Measurements from ENCODE around the gene PTPRQ. TPM values are rescaled to one million over a fixed set of nuclear protein-coding genes. Genes with fewer than 3 reads are reported as not detected.

PTPRQ gene
- total RNA-seq, 1 experiment from 2014 or later = not detected

GRCh38 chr12:80422550-80422949 lies 21.5 kb upstream of the PTPRQ start:
- Mint-ChIP-seq H3K27me3 (ENCODE audit: insufficient read depth, unreplicated experiment) (peaks cover 6% of the 10 kb centered on the region), H3K4me3 (ENCODE audit: unreplicated experiment) (no peak overlapping the region), H3K36me3 (ENCODE audit: insufficient read depth, unreplicated experiment) (no peaks in the 10 kb centered on the region), H3K27ac (ENCODE audit: unreplicated experiment) (no peak overlapping the region), H3K9me3 (ENCODE audit: unreplicated experiment) (no peaks in the 10 kb centered on the region), H3K4me1 (ENCODE audit: low read depth, unreplicated experiment) (no peaks in the 10 kb centered on the region)
- no TSS peak for BruUV-seq (replicated peaks)
- CTCF ChIA-PET = no interaction called here
- no peak for DNase-seq
- Histone ChIP-seq H3K27me3 (replicated peaks; ENCODE audit: control insufficient read depth, insufficient read depth, low read length) (no peaks in the 10 kb centered on the region), H3K36me3 (ENCODE audit: control insufficient read depth, insufficient read depth, low read length) (no peaks in the 10 kb centered on the region), H3K4me3 (ENCODE audit: low read depth, low read length) (no peak overlapping the region), H3K4me1 (no peaks in the 10 kb centered on the region), H3K9me3 (no peaks in the 10 kb centered on the region)
- TF ChIP-seq, protein P1, sequence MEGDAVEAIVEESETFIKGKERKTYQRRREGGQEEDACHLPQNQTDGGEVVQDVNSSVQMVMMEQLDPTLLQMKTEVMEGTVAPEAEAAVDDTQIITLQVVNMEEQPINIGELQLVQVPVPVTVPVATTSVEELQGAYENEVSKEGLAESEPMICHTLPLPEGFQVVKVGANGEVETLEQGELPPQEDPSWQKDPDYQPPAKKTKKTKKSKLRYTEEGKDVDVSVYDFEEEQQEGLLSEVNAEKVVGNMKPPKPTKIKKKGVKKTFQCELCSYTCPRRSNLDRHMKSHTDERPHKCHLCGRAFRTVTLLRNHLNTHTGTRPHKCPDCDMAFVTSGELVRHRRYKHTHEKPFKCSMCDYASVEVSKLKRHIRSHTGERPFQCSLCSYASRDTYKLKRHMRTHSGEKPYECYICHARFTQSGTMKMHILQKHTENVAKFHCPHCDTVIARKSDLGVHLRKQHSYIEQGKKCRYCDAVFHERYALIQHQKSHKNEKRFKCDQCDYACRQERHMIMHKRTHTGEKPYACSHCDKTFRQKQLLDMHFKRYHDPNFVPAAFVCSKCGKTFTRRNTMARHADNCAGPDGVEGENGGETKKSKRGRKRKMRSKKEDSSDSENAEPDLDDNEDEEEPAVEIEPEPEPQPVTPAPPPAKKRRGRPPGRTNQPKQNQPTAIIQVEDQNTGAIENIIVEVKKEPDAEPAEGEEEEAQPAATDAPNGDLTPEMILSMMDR (IDR thresholded peaks at IDR 0.05; ENCODE audit: insufficient read depth in 1 of 2, low read depth in 1 of 2, low read length in 1 of 2, severe bottlenecking in 1 of 2, unreplicated experiment in 1 of 2) = no peak
- intact Hi-C loops (cut with micrococcal nuclease; ENCODE audit: unreplicated experiment) = no loop called here
- POLR2A ChIA-PET = no interaction called here

- H3K9me3 Mint-ChIP-seq (ENCODE audit: unreplicated experiment) = no peaks in the 10 kb centered on the region
- intact Hi-C loops (cut with micrococcal nuclease; ENCODE audit: unreplicated experiment) = no loop called here
- H3K36me3 Mint-ChIP-seq (ENCODE audit: insufficient read depth, unreplicated experiment) = no peaks in the 10 kb centered on the region
- TF ChIP-seq, protein P1 (IDR thresholded peaks at IDR 0.05; ENCODE audit: insufficient read depth in 1 of 2, low read depth in 1 of 2, low read length in 1 of 2, severe bottlenecking in 1 of 2, unreplicated experiment in 1 of 2) = no peak
- no peaks in the 10 kb centered on the region for H3K4me1 Mint-ChIP-seq (ENCODE audit: low read depth, unreplicated experiment)
- no peak for DNase-seq
- POLR2A ChIA-PET = no interaction called here
- no peak overlapping the region for H3K4me3 ChIP-seq (ENCODE audit: low read depth, low read length)
- H3K27ac Mint-ChIP-seq (ENCODE audit: unreplicated experiment) = no peak overlapping the region
- H3K4me3 Mint-ChIP-seq (ENCODE audit: unreplicated experiment) = no peak overlapping the region
- no TSS peak for BruUV-seq (replicated peaks)
- H3K9me3 ChIP-seq = no peaks in the 10 kb centered on the region
- H3K27me3 ChIP-seq (replicated peaks; ENCODE audit: control insufficient read depth, insufficient read depth, low read length) = no peaks in the 10 kb centered on the region
- H3K27me3 Mint-ChIP-seq (ENCODE audit: insufficient read depth, unreplicated experiment) = peaks cover 4% of the 10 kb centered on the region
- H3K4me1 ChIP-seq = no peaks in the 10 kb centered on the region
- CTCF ChIA-PET = no interaction called here
- H3K36me3 ChIP-seq (ENCODE audit: control insufficient read depth, insufficient read depth, low read length) = no peaks in the 10 kb centered on the region
Measured at GRCh38 chr12:80432061-80432460, 12.0 kb upstream of the PTPRQ start.

DNA sequence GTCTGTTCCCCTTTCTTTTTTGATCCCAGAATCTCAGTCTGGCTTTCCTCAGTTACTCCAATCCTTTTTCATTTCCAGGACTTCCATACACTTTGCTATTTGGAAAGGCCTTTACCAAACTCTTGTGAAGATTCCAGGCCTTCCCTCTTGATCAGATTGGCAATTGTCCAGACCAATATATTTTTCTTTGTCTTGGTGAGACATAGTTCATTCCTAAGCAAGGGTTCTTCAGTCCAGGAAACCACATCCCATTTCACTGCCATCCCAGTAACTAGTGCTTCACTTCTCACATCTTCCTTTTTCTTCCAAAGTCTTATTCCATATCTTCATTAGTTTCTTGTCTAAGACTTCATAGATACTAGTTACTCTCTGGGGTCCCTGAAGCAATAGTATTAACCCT lies 2.1 kb upstream of the PTPRQ start:
- H3K27me3 ChIP-seq (replicated peaks; ENCODE audit: control insufficient read depth, insufficient read depth, low read length) = no peaks in the 10 kb centered on the region
- intact Hi-C loops (cut with micrococcal nuclease; ENCODE audit: unreplicated experiment) = loop anchor here (2.0 kb wide), 1 partner anchor 29 kb away; no protein-coding TSS in a partner anchor
- no peak overlapping the region for H3K4me3 ChIP-seq (ENCODE audit: low read depth, low read length)
- Mint-ChIP-seq H3K27me3 (ENCODE audit: insufficient read depth, unreplicated experiment) (peaks cover 3% of the 10 kb centered on the region), H3K36me3 (ENCODE audit: insufficient read depth, unreplicated experiment) (no peaks in the 10 kb centered on the region), H3K27ac (ENCODE audit: unreplicated experiment) (no peak overlapping the region), H3K4me3 (ENCODE audit: unreplicated experiment) (no peak overlapping the region), H3K4me1 (ENCODE audit: low read depth, unreplicated experiment) (peaks cover 10% of the 10 kb centered on the region), H3K9me3 (ENCODE audit: unreplicated experiment) (no peaks in the 10 kb centered on the region)
- TF ChIP-seq, protein P1 (IDR thresholded peaks at IDR 0.05; ENCODE audit: insufficient read depth in 1 of 2, low read depth in 1 of 2, low read length in 1 of 2, severe bottlenecking in 1 of 2, unreplicated experiment in 1 of 2) = no peak
- no peak for DNase-seq
- BruUV-seq (replicated peaks) = no TSS peak
- no peaks in the 10 kb centered on the region for H3K36me3 ChIP-seq (ENCODE audit: control insufficient read depth, insufficient read depth, low read length)
- no peaks in the 10 kb centered on the region for H3K9me3 ChIP-seq
- ChIA-PET CTCF (no interaction called here), POLR2A (no interaction called here)
- H3K4me1 ChIP-seq = peaks cover 10% of the 10 kb centered on the region; the same call in 1 of the 2 replicates

All from Caco-2 (cell line).